HG03135 (cell line): ENCODE results near the gene HACD2.

ENCODE experiments used
- ATAC-seq: cut with Tn5 transposase; IDR thresholded peaks from one replicate; pipeline ENCODE4 v1.9.1; 2021; ENCODE audit warnings: mild to moderate bottlenecking, moderate library complexity; ENCODE audit not compliant: unreplicated experiment

HACD2 gene

DNA sequence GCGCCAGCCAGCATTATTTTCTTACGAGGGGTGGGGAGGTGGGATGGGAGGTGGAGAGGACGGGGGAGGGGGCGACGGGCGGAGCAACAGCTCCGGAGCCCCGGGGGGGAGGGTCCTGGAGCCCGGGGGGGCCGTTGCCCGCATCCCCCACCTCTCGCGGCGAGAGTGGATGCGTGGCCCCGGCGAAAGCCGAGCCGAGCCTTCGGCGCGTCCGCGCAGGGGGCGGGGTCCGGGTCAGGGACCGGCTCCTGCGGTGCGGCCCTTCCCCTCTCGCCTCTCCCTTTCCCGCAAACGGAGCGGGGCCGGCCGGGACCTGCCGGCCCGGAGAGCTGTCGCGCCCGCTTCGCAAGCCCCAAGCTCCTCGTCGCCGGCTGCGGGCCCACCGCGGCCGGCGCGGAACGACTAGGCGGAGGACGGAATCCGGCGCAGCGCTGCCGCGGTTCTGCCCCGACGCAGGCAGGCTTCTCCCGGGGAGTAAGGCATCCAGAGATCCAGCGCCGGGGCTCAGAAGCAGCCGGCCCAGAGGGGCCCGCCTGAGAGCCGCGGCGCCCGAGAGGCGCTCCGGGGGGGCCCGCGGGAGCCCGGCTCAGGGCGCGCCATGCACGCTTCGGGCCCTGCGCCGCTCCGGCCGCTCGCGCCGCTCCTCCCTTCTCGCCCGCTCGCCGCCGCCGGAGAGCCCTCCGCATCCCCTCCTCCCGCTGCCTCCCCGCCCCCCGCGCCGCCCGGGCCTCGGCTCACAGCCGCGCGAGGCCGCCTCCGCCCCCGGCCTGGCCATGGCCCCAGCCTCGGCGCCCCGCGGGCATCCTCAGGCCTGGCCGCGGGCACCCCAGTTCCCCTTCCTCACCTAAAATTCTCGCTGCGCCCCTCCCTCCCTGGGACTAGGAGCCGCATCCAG, 135.5 kb downstream of the HACD2 start:
- ATAC-seq, result no peak

DNA sequence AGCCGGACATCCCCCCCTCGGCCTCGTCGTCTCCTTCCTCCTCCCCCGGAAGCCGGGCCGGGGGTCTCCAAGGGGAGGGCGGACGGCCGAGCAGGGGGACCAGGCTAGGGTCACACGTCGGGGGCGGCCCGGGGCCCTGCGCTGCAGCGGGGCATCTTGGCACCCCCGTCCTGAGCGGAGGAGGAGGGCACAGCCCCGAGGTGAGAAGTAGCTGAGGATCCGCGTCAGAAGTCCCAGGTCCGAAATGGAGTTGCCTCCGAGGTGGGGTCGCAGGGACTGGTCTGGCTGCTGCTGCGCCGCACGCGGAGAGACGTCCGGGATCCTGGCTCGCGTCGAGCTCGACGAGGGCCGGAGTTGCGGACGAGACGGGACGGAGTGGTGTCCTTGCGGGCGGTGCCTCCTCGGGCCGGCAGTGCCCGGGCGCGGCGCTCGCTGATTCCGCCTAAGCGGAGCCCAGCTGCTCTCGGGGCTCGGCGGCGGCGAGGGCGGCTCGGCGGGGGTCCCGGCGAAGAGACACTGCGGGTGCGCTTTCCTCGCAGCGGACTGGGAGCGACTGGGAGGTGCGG, 136.2 kb downstream of the HACD2 start, which contains the start of gene ADCY5:
Gene ADCY5 (minus strand): TSS at position 555 of the 566 bp plus-strand sequence. CDS start 545 bp downstream, at position 10.
- no peak for ATAC-seq

DNA sequence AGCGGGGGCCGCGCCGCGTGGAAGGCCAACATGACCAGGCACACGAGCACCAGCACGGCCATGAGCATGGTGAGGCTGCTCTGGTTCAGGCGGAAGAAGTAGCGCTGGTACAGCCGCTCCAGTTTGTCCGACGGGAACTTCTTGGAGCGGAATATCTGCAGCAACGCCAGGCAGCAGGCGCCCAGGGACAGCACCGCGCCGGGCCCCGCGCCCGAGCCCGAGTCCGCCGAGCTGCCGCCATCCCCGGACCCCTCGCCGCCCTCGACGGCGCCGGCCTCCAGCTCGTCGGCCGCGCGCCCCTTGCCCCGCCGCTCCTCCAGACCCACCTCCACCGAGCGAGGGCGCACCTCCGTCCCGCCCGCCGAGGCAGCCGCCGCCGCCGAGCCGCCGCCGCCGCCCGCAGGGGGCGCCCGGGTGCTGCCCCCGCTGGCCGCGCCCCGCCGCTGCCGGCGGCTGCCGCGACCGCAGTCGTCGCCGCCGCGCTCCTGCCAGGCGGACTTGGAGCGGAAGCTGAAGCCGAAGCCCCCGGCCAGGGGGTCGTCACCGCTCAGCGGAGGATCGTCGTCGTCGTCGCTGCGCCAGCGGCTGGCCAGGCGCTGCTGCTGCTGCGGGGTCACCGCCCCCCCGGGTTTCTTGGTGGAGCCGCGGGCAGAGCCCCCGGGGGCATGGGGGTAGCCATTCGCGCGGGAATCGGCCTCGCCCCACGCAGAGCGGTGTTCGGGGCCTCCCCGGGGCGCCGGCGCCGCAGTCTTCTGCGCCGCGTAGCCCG, 136.9 kb downstream of the HACD2 start:
- no peak for ATAC-seq

DNA sequence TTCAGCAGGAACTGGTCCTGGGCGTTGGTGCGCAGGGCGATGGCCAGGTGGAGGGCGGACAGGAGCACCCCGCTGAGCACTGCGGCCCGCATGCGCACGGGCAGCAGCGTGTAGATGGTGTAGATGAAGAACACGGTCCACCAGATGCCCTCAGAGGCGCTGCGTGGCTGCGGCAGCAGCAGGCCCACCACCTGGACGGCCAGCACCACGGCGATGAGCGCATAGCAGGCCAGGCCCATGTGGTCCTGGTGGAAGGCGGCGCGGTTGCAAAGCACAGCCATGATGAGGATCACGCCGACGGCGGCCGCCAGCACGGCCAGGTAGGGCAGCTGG, 137.5 kb downstream of the HACD2 start:
- ATAC-seq, result no peak

DNA sequence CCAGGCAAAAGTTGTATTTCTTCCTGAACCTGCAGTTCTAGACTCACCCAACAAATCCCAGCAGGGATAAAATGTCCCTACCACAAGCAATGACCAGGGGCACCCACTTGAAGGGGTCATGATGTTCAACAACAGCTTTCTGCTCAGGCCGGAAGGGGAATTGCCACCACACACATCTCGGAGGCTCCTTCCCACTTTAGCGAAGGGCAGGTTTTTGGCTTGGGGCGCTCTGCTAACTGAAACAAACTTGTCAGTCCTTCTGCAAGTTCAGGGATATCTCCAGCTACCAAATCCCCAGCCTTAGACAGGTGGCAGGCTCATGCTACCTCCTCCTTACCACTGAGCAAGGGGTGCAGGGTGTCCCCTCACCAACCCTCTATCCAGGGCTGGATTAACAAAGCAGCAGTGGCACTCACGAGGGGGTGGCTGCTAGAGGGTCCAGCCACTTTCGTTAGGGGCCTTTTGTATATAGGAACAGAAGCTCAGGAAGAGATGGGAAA, 138.2 kb downstream of the HACD2 start:
- no peak for ATAC-seq

DNA sequence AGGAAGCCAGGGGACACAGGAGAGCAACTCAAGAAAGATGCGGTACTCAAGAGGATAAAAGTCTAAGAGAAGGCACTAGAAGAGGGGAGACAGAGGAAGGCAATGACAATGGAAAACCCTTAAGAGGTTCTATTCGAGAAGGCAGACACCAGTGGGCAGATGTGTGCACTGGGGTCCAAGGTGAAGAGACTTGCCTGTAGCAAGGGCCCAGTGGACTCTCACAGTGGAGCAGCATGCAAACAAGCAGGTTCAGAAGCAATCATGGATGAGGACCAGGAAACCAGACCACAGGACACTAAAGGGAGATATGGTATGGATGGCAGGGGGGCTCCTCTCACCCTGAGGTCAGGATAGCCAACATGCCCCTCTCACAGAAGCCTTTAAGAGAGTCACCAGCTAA, 138.6 kb downstream of the HACD2 start:
- no peak for ATAC-seq

DNA sequence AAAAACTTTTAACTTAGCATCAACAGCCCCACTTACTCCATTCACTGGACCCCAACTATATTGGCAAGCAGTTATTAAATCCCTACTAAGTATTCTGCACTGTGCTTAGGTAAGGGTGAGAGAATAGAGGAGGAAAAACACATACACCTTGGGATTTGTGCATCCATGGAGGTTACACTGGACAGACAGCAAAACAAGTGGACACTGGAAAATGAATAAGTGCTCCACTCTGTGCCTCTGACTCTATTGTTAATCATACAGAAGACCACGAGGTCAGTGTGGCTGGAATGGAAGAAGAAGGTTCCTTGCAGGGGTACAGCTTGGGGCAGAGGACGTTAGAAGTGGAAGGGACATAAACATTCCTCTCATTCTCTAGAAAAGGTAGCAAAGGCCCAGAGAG, 139.2 kb downstream of the HACD2 start:
- ATAC-seq, result no peak

DNA sequence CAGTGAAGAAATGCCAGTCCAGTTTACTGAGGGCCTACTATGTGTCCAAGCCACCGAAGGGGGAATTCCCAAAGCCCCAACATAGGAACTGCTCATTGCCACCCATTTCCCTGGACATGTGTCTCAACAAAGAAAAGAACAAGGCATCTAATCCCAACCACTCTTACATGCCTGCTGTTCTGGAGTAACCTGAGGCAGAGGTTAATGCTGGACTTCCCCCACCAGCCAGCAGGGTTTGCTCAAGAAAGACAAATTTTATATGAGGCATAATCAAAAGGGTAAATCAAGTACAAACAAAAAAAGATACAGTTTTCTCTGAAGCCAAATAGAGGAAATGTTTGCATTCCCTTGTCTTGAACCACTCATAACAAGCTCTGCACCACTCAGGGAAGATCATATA, 140.1 kb downstream of the HACD2 start:
- ATAC-seq, result no peak

DNA sequence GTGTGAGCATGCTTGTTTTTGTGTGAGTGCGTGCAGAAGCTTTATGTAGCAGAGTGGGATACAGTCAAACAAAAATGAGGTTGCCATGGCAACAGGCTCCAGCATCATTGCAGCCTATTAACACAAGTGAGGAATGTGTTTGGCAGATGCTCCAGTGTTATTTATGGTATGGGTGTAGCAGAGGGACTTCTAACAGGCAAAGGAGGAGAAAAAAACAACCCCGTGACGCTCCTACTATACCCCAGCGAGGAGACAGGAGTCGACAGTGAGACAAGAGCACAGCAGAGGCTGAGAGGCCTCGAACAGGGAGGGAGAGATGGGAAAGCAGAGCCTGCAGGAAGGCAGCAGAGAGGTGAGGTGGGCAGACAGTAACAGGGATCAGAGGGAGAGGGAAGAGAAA, 140.8 kb downstream of the HACD2 start:
- no peak for ATAC-seq

DNA sequence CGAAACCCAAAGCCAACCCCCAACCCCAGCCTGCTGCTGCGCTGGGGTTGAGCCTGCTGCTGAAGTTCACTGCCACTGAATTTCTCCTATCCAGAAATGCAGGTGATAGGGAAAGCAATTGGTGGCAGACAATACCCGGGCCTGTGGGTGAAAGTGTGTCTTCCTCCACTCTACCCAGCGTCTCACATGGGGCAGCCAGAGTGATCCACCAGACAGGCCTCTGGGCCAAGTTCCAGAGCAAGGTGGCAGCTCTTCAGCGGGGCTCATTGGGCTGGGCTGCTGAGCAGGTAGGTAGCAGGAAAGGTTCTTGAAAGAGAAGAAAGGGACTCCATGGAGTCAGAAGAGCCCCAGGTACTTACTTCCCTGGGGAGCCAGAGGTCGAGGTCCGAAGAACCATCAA, 141.9 kb downstream of the HACD2 start:
- no peak for ATAC-seq

DNA sequence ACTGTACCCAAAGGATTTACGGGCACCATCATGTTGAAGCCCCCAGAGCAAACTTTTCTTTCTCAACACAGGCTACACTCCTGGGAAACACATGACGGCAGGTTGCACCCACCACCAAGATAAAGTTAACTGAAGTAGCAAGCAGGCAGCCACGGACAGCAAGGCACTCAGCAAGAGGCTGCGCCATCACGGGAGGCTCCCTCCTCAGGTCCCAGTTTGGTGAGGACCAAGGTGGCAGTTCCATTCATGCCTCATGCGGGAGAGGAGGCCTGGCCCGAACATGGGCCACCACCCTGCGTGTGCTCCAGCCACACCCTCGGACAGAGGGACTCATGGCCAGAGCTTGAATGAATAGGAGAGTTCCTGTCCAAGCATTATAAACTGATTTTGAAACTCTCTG, 142.7 kb downstream of the HACD2 start:
- ATAC-seq, result no peak
